NCI-H1092 treated with DMSO at 0.1 percent for 48 hours (cell line): ENCODE data around the gene GPX6.
A peak's percentile ranks its signal among the peaks of the same experiment; 100 is the strongest.
"Not testable (repeated sequence)": the region's sequence is repeated elsewhere in the genome, so short reads cannot be mapped to it uniquely, and the experiment has no call there.

Source experiments
- DNase-seq: peaks from one replicate; lab custom pipeline; 2025; lab: John Stamatoyannopoulos, UW

The GPX6 gene

GRCh38 chr6:28515676-28516075 lies at the start of gene GPX6:
Gene GPX6, minus strand, starts transcription at chr6:28515793. Its CDS starts 50 bp downstream, at chr6:28515743.
- no peak for DNase-seq

- DNase-seq, result no peak
These were observed 48.0 kb upstream of the GPX6 start for GRCh38 chr6:28563430-28564095.

GRCh38 chr6:28558629-28559028 lies 43.0 kb upstream of the GPX6 start:
- peak; percentile 67 for DNase-seq

GRCh38 chr6:28555136-28555535 lies 39.5 kb upstream of the GPX6 start:
- no peak for DNase-seq

GRCh38 chr6:28553986-28554881 lies 38.6 kb upstream of the GPX6 start:
- no peak for DNase-seq

GRCh38 chr6:28553384-28553985 lies 37.9 kb upstream of the GPX6 start:
- DNase-seq, result no peak

GRCh38 chr6:28551891-28552666 lies 36.5 kb upstream of the GPX6 start:
- no peak for DNase-seq

GRCh38 chr6:28547003-28547402 lies 31.4 kb upstream of the GPX6 start:
- not testable (repeated sequence) for DNase-seq

- no peak for DNase-seq
These were observed 30.4 kb upstream of the GPX6 start for GRCh38 chr6:28545955-28546354.

GRCh38 chr6:28543651-28544610 lies 28.3 kb upstream of the GPX6 start:
- DNase-seq, result no peak

- peak; percentile 16 for DNase-seq
These were observed 27.1 kb upstream of the GPX6 start for GRCh38 chr6:28542440-28543296.

- DNase-seq, result no peak
These were observed 26.4 kb upstream of the GPX6 start for GRCh38 chr6:28541996-28542395.

- DNase-seq, result no peak
These were observed 22.0 kb upstream of the GPX6 start for GRCh38 chr6:28537509-28538140.

GRCh38 chr6:28537065-28537464 lies 21.5 kb upstream of the GPX6 start:
- DNase-seq, result no peak

GRCh38 chr6:28534875-28535274 lies 19.3 kb upstream of the GPX6 start:
- DNase-seq, result no peak

- no peak for DNase-seq
These were observed 18.7 kb upstream of the GPX6 start for GRCh38 chr6:28534306-28534705.

- no peak for DNase-seq
These were observed 16.0 kb upstream of the GPX6 start for GRCh38 chr6:28531479-28532128.

GRCh38 chr6:28530777-28531176 lies 15.2 kb upstream of the GPX6 start:
- DNase-seq, result no peak

GRCh38 chr6:28525496-28526039 lies 10.0 kb upstream of the GPX6 start, which contains the start of gene GPX5:
Gene GPX5, plus strand, starts transcription at chr6:28525881. Its CDS starts 133 bp downstream, at chr6:28526014.
- DNase-seq, result no peak
